ENCODE data around the gene BLNK.

GRCh38 chr10:96225119-96225518 lies 46.2 kb downstream of the BLNK start:
- no peak for TF ChIP-seq CTCF (IDR thresholded peaks at IDR 0.05)
- TF ChIP-seq RXRA (IDR thresholded peaks at IDR 0.05; ENCODE audit: borderline replicate concordance, low read depth) = no peak
- TF ChIP-seq SIN3A (IDR thresholded peaks at IDR 0.05; ENCODE audit: borderline replicate concordance, low read depth, low read length) = no peak
- TF ChIP-seq EZH2phosphoT487 (IDR thresholded peaks at IDR 0.05; ENCODE audit: borderline replicate concordance, low read depth) = no peak

All from SK-N-SH (cell line).